Peyer's patch (tissue), 4 donors: Measurements from ENCODE around the gene MRPL54.

Experiments
- CTCF ChIP-seq, 6 experiments: fragments of 450-650 bp in 4 of 6; fragments of 200-600 bp in 2 of 6; sonication (generic) in 1 of 6; IDR thresholded peaks; one replicate each; pipeline ENCODE4 v1.5.1; 2017 to 2019; ENCODE audit warnings: antibody characterized with exemption in 6 of 6, mild to moderate bottlenecking in 3 of 6, moderate library complexity in 1 of 6
- POLR2A ChIP-seq, 2 donors: fragments of 450-650 bp; IDR thresholded peaks; one replicate each; pipeline ENCODE4 v1.5.1; 2017; ENCODE audit warnings: antibody characterized with exemption in 2 of 2, mild to moderate bottlenecking in 2 of 2, moderate library complexity in 2 of 2

DNA sequence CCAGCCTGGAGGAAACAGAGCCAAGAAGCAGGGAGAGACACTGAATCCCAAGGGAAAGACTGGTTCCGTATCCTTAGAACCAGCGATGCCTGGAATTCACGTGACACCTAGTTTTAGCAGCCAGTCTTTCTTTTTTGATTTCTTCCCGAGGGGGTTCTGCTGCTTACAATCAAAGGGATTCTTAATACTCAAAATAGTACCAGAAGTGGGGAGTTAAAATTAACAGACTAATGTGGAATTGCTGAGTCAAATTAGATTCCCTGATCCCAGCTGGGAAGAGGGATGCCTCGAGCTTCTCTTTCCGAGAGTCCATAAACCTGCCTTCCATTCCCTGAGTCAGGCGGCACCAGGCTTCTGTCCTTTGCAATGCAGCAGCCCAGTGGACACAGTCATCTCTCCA is 28.5 kb downstream of the MRPL54 start:
- TF ChIP-seq CTCF (IDR thresholded peaks at IDR 0.05) (no peak), POLR2A (IDR thresholded peaks at IDR 0.05) (no peak)
